HepG2 (cell line): Measurements from ENCODE around the gene MAPK8IP3. TPM values are rescaled to one million over a fixed set of nuclear protein-coding genes. Genes with fewer than 3 reads are reported as not detected.
A peak's percentile ranks its signal among the peaks of the same experiment; 100 is the strongest.

Source experiments
- HNF1B ChIP-seq: sonication (generic); formaldehyde crosslinking; IDR thresholded peaks from 2 replicates; pipeline ENCODE4 v1.5.1; 2020; ENCODE audit warnings: mild to moderate bottlenecking, moderate library complexity, missing genetic modification reagents
- IRX3 ChIP-seq: sonication (generic); formaldehyde crosslinking; IDR thresholded peaks from 2 replicates; pipeline ENCODE4 v1.8.1; 2023; ENCODE audit warnings: mild to moderate bottlenecking, low read depth, missing genetic modification reagents, borderline replicate concordance
- JDP2 ChIP-seq: sonication (generic); formaldehyde crosslinking; IDR thresholded peaks from 2 replicates; pipeline ENCODE4 v1.8.1; 2022; ENCODE audit warnings: missing genetic modification reagents, borderline replicate concordance
- MED13 ChIP-seq: sonication (generic); formaldehyde crosslinking; IDR thresholded peaks from 2 replicates; pipeline ENCODE4 v1.5.0; 2020; ENCODE audit warnings: missing genetic modification reagents
- MEIS2 ChIP-seq: sonication (generic); formaldehyde crosslinking; IDR thresholded peaks from 2 replicates; pipeline ENCODE4 v1.9.0; 2021; ENCODE audit warnings: mild to moderate bottlenecking, missing genetic modification reagents
- MIXL1 ChIP-seq: IDR thresholded peaks from 2 replicates; pipeline ENCODE4 v1.6.1; 2016
- MNT ChIP-seq: fragments of 450-650 bp; IDR thresholded peaks from 2 replicates; pipeline ENCODE4 v1.6.1; 2016
- NCOA5 ChIP-seq: sonication (generic); formaldehyde crosslinking; IDR thresholded peaks from 2 replicates; pipeline ENCODE4 v1.4.0; 2020; ENCODE audit warnings: missing genetic modification reagents
- RFXAP ChIP-seq: sonication (generic); formaldehyde crosslinking; IDR thresholded peaks from 2 replicates; pipeline ENCODE4 v1.4.0; 2020; ENCODE audit warnings: missing genetic modification reagents, borderline replicate concordance
- SOX13 ChIP-seq, 3 experiments: fragments of 450-650 bp in 1 of 3; sonication (generic) in 1 of 3; formaldehyde crosslinking in 1 of 3; IDR thresholded peaks in 2 of 3; conservative IDR thresholded peaks in 1 of 3; 2 replicates each; pipeline versions ENCODE4 v1.5.0 to v1.6.1; 2016 to 2020; ENCODE audit warnings: antibody characterized with exemption in 1 of 3, mild to moderate bottlenecking in 1 of 3, missing compliant biosample characterization in 1 of 3, missing genetic modification reagents in 1 of 3, moderate library complexity in 1 of 3
- UBTF ChIP-seq: sonication (generic); formaldehyde crosslinking; IDR thresholded peaks from 2 replicates; pipeline ENCODE4 v1.4.0; 2020; ENCODE audit warnings: mild to moderate bottlenecking, missing genetic modification reagents
- ZFP90 ChIP-seq: sonication (generic); formaldehyde crosslinking; IDR thresholded peaks from 2 replicates; pipeline ENCODE4 v1.8.0; 2022; ENCODE audit warnings: missing genetic modification reagents, mild to moderate bottlenecking, inconsistent platforms, borderline replicate concordance
- ZFP91 ChIP-seq: sonication (generic); formaldehyde crosslinking; IDR thresholded peaks from 2 replicates; pipeline ENCODE4 v1.9.0; 2022; ENCODE audit warnings: missing genetic modification reagents, mild to moderate bottlenecking, borderline replicate concordance
- ZGPAT ChIP-seq: IDR thresholded peaks from 2 replicates; pipeline ENCODE4 v1.6.1; 2016; ENCODE audit warnings: mild to moderate bottlenecking
- ZMAT3 ChIP-seq: sonication (generic); formaldehyde crosslinking; conservative IDR thresholded peaks from 2 replicates; pipeline ENCODE4 v1.7.0; 2021; ENCODE audit warnings: missing genetic modification reagents
- ZNF234 ChIP-seq: sonication (generic); formaldehyde crosslinking; conservative IDR thresholded peaks from 2 replicates; pipeline ENCODE4 v1.5.1; 2020; ENCODE audit warnings: mild to moderate bottlenecking, missing genetic modification reagents
- ZNF256 ChIP-seq: sonication (generic); formaldehyde crosslinking; conservative IDR thresholded peaks from 2 replicates; pipeline ENCODE4 v1.4.0; 2020; ENCODE audit warnings: missing genetic modification reagents
- ZNF362 ChIP-seq: sonication (generic); formaldehyde crosslinking; IDR thresholded peaks from 2 replicates; pipeline ENCODE4 v1.4.0; 2020; ENCODE audit warnings: missing genetic modification reagents, mild to moderate bottlenecking, borderline replicate concordance
- polyA plus RNA-seq, 8 experiments: library from polyadenylated mRNA; depleted of rRNA in 3 of 8; stranded (reverse) in 7 of 8; unstranded in 1 of 8; fragments of >200 nt; fragmentation: Illumina TruSeq in 4 of 8; extraction: Trizol in 4 of 8; gene quantifications; 2 replicates each; pipeline versions ENCODE4 v1.2.1 to v1.2.3, GENCODE V29; 2011 to 2016; ENCODE audit warnings: low read depth in 4 of 8, missing spikeins in 1 of 8, mixed read lengths in 1 of 8; ENCODE audit not compliant: insufficient read depth in 1 of 8
- total RNA-seq, 5 experiments: library from RNA; depleted of rRNA; stranded (reverse); fragments of >200 nt; fragmentation: Illumina TruSeq; extraction: Trizol; gene quantifications; 2 replicates each; pipeline ENCODE4 v1.2.3, GENCODE V29; 2016; ENCODE audit warnings: low read depth in 1 of 5

Gene MAPK8IP3
- total and polyA plus RNA-seq, 2 of the 13 experiments (the other 11 are each of a cell fraction or from before 2014, with no cell fraction given): 25.1 to 41.7 TPM

- TF ChIP-seq ZFP91 (CRISPR knock-in tag) (peak; percentile 23; the same call in 1 of the 2 replicates), NCOA5 (no peak), MIXL1 (CRISPR knock-in tag) (no peak), RFXAP (CRISPR knock-in tag) (0 out of 2 replicates have a peak, but pooled peaks have one; percentile 34), UBTF (peak; percentile 54), MEIS2 (CRISPR knock-in tag) (peak; percentile 32; the same call in 1 of the 2 replicates), HNF1B (CRISPR knock-in tag) (0 out of 2 replicates have a peak, but pooled peaks have one; percentile 44), MED13 (CRISPR knock-in tag) (no peak), ZFP90 (CRISPR knock-in tag) (0 out of 2 replicates have a peak, but pooled peaks have one; percentile 44), JDP2 (no peak), ZNF234 (CRISPR knock-in tag) (no peak), SOX13 (IDR thresholded peaks at IDR 0.05) (no peak), SOX13 (CRISPR knock-in tag; conservative IDR thresholded peaks at IDR 0.05 in 1 of 2, IDR thresholded peaks at IDR 0.05 in 1 of 2) (0 out of 4 replicates have a peak, but pooled peaks of 1 of the 2 experiments have one; percentile 34), ZNF362 (CRISPR knock-in tag) (no peak), ZNF256 (CRISPR knock-in tag) (no peak), MNT (0 out of 2 replicates have a peak, but pooled peaks have one; percentile 15), ZGPAT (CRISPR knock-in tag) (peak; percentile 37; the same call in 1 of the 2 replicates), ZMAT3 (CRISPR knock-in tag) (no peak), IRX3 (CRISPR knock-in tag) (no peak)
Observed at GRCh38 chr16:1812732-1813163, 106.8 kb downstream of the MAPK8IP3 start (continued).
